ENCODE results near the gene ZNF543. TPM values are rescaled to one million over a fixed set of nuclear protein-coding genes. Genes with fewer than 3 reads are reported as not detected.

The ZNF543 gene
- total and polyA plus RNA-seq, 2 of the 4 experiments (the other 2 are of a cell fraction), result 1.8 to 9.0 TPM

DNA sequence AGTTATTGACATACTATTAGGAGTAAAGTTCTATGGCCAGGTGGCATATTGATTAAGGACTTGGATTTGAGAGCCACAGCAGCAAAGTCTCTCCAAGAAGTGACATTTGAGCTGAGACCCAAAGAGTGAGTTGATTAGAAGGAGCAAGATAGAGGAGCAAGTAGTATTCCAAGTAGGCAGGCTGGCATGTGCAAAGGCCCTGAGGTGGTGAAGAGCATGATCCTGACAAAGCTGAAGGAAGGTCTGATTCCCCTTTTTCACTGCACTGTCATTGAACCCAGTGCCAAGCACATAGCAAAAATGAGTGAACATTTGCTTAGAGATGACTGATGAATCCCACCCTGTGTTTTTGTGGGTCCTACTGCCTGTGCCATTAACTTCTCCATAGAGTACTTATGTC is 4.7 kb downstream of the ZNF543 start:
- Histone ChIP-seq H3K9ac (ENCODE audit: low read depth, low read length) (no peak overlapping the region), H3K27ac (ENCODE audit: insufficient read depth, low read length) (no peak overlapping the region), H3K4me3 (ENCODE audit: insufficient read depth, low read depth, low read length) (no peak overlapping the region), H3K18ac (ENCODE audit: low read depth, low read length) (no peak overlapping the region), H4K8ac (ENCODE audit: low read depth in 2 of 2, low read length in 2 of 2) (no peak overlapping the region), H2BK5ac (ENCODE audit: low read depth, low read length, poor library complexity, severe bottlenecking) (no peak overlapping the region), H4K91ac (ENCODE audit: insufficient read depth, low read depth, low read length) (no peak overlapping the region), H3K9me3 (ENCODE audit: control insufficient read depth, insufficient read depth, low read length) (peaks cover 5% of the 10 kb centered on the region; the same call in 1 of the 2 replicates), H2AK5ac (ENCODE audit: low read depth, low read length) (no peak overlapping the region), H3K23ac (ENCODE audit: low read depth, low read length) (no peak overlapping the region), H2AFZ (replicated peaks; ENCODE audit: low read length, poor library complexity) (no peak overlapping the region), H3K36me3 (ENCODE audit: control insufficient read depth, insufficient read depth, low read length) (peaks cover 46% of the 10 kb centered on the region), H3K9me1 (ENCODE audit: insufficient read depth, low read length) (peaks cover 15% of the 10 kb centered on the region), H3K14ac (replicated peaks; ENCODE audit: low read depth, low read length) (no peak overlapping the region), H3K79me1 (ENCODE audit: low read depth in 1 of 2, low read length in 2 of 2) (peaks cover 16 to 59% of the 10 kb centered on the region in 2 experiments), H3K27me3 (ENCODE audit: control insufficient read depth, insufficient read depth, low read length) (no peaks in the 10 kb centered on the region), H2AK9ac (replicated peaks; ENCODE audit: low read depth, low read length, poor library complexity) (no peak overlapping the region), H3K56ac (ENCODE audit: extremely low read depth, insufficient read depth, low read length) (no peak overlapping the region), H3K4me1 (ENCODE audit: control insufficient read depth, insufficient read depth, low read length) (peaks cover 11% of the 10 kb centered on the region), H2BK120ac (ENCODE audit: low read depth, low read length) (no peak overlapping the region), H4K5ac (ENCODE audit: low read depth, low read length) (no peak overlapping the region), H2BK15ac (ENCODE audit: low read depth, low read length) (no peak overlapping the region), H4K20me1 (ENCODE audit: insufficient read depth, low read length) (0 out of 2 replicates have a peak, but pooled peaks cover 7% of the 10 kb centered on the region), H3K4me2 (ENCODE audit: low read depth, low read length) (no peak overlapping the region), H3K4ac (ENCODE audit: low read depth, low read length) (no peak overlapping the region), H2BK20ac (ENCODE audit: low read depth, low read length) (no peak overlapping the region)
- ChIA-PET CTCF (no interaction called here), POLR2A (ENCODE audit: unreplicated experiment) (no interaction called here)
- no peak for TF ChIP-seq RCOR1 (IDR thresholded peaks at IDR 0.05; ENCODE audit: insufficient replicate concordance, low read length)
- TF ChIP-seq FOS (IDR thresholded peaks at IDR 0.05; ENCODE audit: low read depth, low read length), result no peak
- TF ChIP-seq CEBPB (IDR thresholded peaks at IDR 0.05; ENCODE audit: low read depth, low read length), result no peak
- no peak for TF ChIP-seq MAFK (IDR thresholded peaks at IDR 0.05; ENCODE audit: low read depth, low read length)
- TF ChIP-seq, protein P1, sequence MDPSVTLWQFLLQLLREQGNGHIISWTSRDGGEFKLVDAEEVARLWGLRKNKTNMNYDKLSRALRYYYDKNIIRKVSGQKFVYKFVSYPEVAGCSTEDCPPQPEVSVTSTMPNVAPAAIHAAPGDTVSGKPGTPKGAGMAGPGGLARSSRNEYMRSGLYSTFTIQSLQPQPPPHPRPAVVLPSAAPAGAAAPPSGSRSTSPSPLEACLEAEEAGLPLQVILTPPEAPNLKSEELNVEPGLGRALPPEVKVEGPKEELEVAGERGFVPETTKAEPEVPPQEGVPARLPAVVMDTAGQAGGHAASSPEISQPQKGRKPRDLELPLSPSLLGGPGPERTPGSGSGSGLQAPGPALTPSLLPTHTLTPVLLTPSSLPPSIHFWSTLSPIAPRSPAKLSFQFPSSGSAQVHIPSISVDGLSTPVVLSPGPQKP (IDR thresholded peaks at IDR 0.05; ENCODE audit: borderline replicate concordance, low read depth, low read length), result no peak
- no peak for TF ChIP-seq POLR2A (IDR thresholded peaks at IDR 0.05; ENCODE audit: low read depth, low read length)
- TF ChIP-seq SMC3 (IDR thresholded peaks at IDR 0.05; ENCODE audit: low read depth, low read length), result no peak
- no peak for TF ChIP-seq MAZ (IDR thresholded peaks at IDR 0.05; ENCODE audit: borderline replicate concordance, low read depth, low read length)
- TF ChIP-seq RAD21 (IDR thresholded peaks at IDR 0.05; ENCODE audit: low read length), result no peak
- TF ChIP-seq, protein P2, sequence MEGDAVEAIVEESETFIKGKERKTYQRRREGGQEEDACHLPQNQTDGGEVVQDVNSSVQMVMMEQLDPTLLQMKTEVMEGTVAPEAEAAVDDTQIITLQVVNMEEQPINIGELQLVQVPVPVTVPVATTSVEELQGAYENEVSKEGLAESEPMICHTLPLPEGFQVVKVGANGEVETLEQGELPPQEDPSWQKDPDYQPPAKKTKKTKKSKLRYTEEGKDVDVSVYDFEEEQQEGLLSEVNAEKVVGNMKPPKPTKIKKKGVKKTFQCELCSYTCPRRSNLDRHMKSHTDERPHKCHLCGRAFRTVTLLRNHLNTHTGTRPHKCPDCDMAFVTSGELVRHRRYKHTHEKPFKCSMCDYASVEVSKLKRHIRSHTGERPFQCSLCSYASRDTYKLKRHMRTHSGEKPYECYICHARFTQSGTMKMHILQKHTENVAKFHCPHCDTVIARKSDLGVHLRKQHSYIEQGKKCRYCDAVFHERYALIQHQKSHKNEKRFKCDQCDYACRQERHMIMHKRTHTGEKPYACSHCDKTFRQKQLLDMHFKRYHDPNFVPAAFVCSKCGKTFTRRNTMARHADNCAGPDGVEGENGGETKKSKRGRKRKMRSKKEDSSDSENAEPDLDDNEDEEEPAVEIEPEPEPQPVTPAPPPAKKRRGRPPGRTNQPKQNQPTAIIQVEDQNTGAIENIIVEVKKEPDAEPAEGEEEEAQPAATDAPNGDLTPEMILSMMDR (conservative IDR thresholded peaks at IDR 0.05; ENCODE audit: low read depth, low read length), result no peak
- TF ChIP-seq NFE2L2 (IDR thresholded peaks at IDR 0.05; ENCODE audit: low read depth, low read length), result no peak
- TF ChIP-seq, protein P3, sequence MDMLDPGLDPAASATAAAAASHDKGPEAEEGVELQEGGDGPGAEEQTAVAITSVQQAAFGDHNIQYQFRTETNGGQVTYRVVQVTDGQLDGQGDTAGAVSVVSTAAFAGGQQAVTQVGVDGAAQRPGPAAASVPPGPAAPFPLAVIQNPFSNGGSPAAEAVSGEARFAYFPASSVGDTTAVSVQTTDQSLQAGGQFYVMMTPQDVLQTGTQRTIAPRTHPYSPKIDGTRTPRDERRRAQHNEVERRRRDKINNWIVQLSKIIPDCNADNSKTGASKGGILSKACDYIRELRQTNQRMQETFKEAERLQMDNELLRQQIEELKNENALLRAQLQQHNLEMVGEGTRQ (IDR thresholded peaks at IDR 0.05; ENCODE audit: low read depth, low read length), result no peak
- TF ChIP-seq BHLHE40 (IDR thresholded peaks at IDR 0.05; ENCODE audit: low read depth, low read length), result no peak
- TF ChIP-seq CHD1 (IDR thresholded peaks at IDR 0.05; ENCODE audit: low read depth, low read length), result no peak
- no peak for TF ChIP-seq RFX5 (IDR thresholded peaks at IDR 0.05; ENCODE audit: low read depth, low read length)
- BruUV-seq (replicated peaks), result no TSS peak
- intact Hi-C loops (cut with micrococcal nuclease) (no loop called here), dilution Hi-C loops (cut with HindIII; ENCODE audit: low sequenced_read_pairs, unreplicated experiment) (no loop called here), in situ Hi-C loops (cut with MboI; ENCODE audit: low sequenced_read_pairs) (no loop called here)
- ATAC-seq (ENCODE audit: low read depth) (no peak), DNase-seq (no peak)
